Activated naive CD8-positive, alpha-beta T cell treated with anti-CD3 and anti-CD28 coated beads, Interleukin-2, amount 50 U/mL, for 24 hours (primary cell): ENCODE data around the gene BSDC1.
A peak's percentile ranks its signal among the peaks of the same experiment; 100 is the strongest.

Source experiments
- ATAC-seq: fragments of 150-1000 bp; cut with Tn5 transposase; one replicate; pipeline ENCODE4 v1.10.0; 2021
- DNase-seq: peaks from one replicate; pipeline ENCODE4 v3.0.0; 2021
- H3K27ac Mint-ChIP-seq: one replicate; pipeline ENCODE4 v1.8.0; 2021; ENCODE audit warnings: mild to moderate bottlenecking, mixed read lengths
- H3K27me3 Mint-ChIP-seq: one replicate; pipeline ENCODE4 v1.8.0; 2021; ENCODE audit warnings: mixed read lengths
- H3K36me3 Mint-ChIP-seq: one replicate; pipeline ENCODE4 v1.8.0; 2021; ENCODE audit warnings: low read depth, mixed read lengths
- H3K4me1 Mint-ChIP-seq: one replicate; pipeline ENCODE4 v1.8.0; 2021; ENCODE audit warnings: mixed read lengths
- H3K4me3 Mint-ChIP-seq: one replicate; pipeline ENCODE4 v1.8.0; 2021; ENCODE audit warnings: mild to moderate bottlenecking, moderate library complexity, mixed read lengths
- H3K9me3 Mint-ChIP-seq: one replicate; pipeline ENCODE4 v1.8.0; 2021; ENCODE audit warnings: mixed read lengths

Gene BSDC1

DNA sequence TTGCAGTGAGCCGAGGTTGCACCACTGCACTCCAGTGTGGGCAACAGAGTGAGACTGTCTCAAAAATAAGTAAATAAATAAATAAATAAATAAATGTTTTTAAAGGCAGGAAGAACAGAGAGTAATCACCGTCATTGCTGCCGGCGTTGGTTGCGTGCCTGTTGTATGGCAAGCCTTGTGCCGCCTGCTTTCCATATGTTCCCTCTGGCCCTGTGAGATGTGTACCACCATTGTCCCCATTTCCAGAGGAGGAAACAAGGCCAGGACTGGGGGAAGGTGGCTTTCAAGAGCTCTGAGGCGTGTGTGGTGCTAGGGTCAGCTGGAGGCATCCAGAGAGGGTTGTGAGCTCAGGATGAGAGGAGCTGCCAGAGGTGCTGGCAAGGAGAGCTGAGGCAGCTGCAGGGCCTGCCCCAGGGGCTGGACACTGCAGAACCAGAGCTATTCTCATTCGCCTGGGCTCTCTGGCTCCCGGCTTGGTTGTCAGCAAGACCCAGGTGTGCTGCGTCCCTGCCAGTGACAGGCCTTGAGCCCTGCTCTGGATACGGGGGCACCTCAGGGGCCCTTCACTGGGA is 53.0 kb downstream of the BSDC1 start:
- Mint-ChIP-seq H3K27me3 (no peaks in the 10 kb centered on the region), H3K36me3 (no peaks in the 10 kb centered on the region), H3K4me1 (peaks cover 49% of the 10 kb centered on the region), H3K4me3 (no peak overlapping the region), H3K27ac (no peak overlapping the region), H3K9me3 (no peaks in the 10 kb centered on the region)
- ATAC-seq (no peak), DNase-seq (no peak)

DNA sequence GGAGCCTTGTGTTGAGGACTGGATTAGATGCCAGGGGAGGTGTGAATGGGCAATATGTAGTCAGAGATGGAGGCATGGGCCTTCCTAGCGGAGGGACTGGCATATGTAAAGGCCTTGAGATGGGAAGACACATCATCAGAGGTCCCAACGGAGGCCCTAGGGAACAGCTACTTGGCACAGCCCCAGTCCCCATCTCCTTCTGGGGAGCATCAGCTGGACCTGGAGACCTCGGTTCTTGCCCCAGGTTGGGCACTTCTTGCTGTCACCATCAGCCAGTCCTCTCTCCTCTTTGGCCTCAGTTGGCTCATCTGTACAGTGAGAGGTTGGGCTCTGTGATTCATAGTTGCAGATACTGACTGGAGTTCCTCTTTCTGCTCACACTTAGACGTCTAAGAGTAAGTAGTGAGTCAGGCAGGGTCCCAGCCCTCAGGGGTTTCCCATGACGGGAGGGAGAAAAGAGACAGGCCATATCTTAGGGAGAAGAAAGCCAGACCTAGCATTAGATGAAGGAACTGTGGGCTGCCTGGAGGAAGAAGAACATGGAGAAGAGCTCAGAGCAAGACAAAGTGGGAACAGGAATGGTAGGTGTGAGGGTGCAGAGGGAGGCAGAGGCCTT is 54.8 kb downstream of the BSDC1 start:
- Mint-ChIP-seq H3K4me3 (peak overlapping the region; percentile 15), H3K27ac (peak overlapping the region; percentile 3), H3K27me3 (no peaks in the 10 kb centered on the region), H3K36me3 (no peaks in the 10 kb centered on the region), H3K4me1 (peaks cover 44% of the 10 kb centered on the region), H3K9me3 (no peaks in the 10 kb centered on the region)
- DNase-seq (peak; percentile 49), ATAC-seq (peak; percentile 77)

DNA sequence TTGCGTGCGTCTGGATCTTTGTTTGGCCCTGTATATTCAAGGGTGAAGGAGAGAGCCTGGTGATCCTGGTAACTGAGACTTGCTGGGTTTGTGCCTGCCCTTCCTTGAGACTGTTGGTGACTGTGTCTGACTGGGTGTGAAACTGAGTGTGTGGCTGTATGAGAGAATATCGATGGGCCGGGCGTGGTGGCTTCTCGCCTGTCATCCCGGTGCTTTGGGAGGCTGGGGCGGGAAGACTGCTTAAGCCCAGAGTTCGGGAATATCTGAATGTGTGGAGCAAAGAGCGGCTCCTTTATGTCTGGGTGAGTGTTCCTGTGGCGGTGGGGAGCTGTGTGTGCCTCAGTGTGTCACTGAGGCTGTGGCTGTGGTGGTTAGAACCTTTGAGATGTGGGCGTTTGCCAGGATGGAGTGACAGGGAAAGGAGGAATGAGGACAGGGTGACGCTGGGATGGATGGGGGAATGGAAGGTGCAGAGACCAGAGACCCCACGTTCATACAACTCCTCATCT is 55.5 kb downstream of the BSDC1 start:
- Mint-ChIP-seq H3K4me1 (peaks cover 51% of the 10 kb centered on the region), H3K27me3 (no peaks in the 10 kb centered on the region), H3K4me3 (no peak overlapping the region), H3K9me3 (no peaks in the 10 kb centered on the region), H3K27ac (peak overlapping the region; percentile 34), H3K36me3 (peaks cover 1% of the 10 kb centered on the region)
- DNase-seq (no peak), ATAC-seq (no peak)

DNA sequence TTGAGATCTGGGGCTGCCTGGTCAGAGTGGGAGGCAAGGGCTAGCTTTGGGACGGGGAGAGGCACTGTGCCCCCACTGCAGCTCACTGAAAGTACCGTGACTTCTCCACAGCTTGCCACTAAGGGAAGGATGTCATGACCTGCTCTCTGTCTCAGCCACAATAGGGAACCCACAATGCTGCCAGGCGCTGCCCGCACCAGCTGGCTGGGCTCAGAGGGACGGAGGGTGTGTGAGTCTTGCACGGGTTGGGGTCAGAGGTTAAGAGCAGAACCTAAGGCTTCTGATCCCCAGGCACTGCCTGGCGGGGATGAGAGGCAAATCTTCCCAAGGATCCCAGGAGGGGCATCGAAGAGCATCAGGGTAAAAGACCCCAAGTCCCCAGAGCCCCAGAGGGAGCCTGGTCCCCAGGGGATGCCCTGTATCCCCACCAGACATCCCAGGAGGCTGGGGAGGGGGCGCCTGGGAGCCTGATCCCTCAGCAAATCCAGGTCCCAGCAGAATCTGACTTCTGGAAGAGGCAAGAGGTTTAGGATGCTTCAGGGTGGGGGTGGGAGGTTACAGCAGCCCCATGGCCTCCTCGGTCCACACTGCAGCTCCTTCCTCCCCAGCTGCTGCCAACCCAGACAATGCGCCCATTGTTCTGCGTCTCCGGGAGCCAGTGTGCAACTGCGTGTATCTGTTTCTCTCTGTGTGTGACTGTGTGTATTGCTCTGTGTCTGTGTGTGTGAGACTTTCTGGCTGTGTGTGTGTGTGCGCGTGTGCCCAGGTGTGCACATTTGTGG is 56.2 kb downstream of the BSDC1 start:
- H3K9me3 Mint-ChIP-seq = no peaks in the 10 kb centered on the region
- H3K27ac Mint-ChIP-seq = peak overlapping the region; percentile 64
- no peaks in the 10 kb centered on the region for H3K27me3 Mint-ChIP-seq
- DNase-seq = peak; percentile 27
- no peak overlapping the region for H3K4me3 Mint-ChIP-seq
- H3K36me3 Mint-ChIP-seq = peaks cover 5% of the 10 kb centered on the region
- peaks cover 53% of the 10 kb centered on the region for H3K4me1 Mint-ChIP-seq
- ATAC-seq = peak; percentile 7

DNA sequence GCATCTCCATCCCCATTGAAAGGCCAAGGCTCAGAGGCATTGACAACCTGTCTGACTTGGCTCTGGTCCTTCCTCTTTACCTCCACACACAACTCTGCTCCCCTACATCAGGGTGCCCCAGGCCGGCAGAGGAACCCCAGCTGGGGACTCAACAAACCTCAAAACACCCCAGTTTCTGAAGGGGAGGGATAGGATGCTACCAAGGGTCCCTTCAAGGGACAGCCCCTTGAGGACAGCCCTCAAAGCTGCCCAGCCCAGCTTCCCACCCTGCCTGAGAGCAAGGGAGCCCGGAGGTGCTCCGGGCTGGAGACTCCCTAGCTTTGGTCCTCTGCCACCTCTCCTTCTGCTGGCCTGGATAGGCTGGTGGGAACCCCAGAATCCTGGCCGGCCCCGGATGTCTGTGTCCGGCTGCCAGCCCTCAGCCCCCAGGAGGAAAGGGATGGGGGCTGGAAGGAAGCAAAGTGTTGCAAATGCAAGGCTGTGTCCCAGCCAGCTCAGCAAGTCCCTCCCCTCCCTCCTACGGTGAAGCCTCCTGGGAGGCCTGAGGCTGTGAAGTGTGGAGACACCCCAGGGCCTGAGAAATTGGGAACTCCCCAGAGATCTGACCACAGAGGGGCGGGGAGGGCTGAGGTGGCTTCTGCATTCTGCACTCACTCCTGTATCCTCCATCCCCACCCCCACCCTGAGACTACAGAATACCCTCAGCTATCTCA is 57.1 kb downstream of the BSDC1 start:
- ATAC-seq = peak; percentile 76

DNA sequence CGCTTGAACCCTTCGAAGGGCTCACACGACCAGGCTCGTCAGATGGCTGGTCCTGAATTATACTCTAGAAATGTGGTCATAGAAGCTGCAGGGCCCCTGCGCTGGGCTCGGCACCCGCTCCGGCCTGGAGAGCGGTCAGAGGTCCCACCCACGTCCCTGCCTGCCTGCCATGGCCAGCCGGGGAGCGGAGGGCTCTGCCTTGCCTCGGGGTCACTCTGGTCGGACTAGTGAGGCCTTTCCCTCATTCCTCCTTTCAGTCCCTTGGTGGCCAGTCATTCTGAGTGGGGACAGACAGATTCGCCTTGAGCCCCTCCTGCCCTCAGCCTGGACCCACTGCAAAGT is 57.7 kb downstream of the BSDC1 start:
- Mint-ChIP-seq H3K36me3 (peaks cover 10% of the 10 kb centered on the region), H3K27ac (no peak overlapping the region), H3K4me3 (peak overlapping the region; percentile 60), H3K9me3 (no peaks in the 10 kb centered on the region), H3K27me3 (no peaks in the 10 kb centered on the region), H3K4me1 (peaks cover 50% of the 10 kb centered on the region)
- ATAC-seq = no peak
- DNase-seq = no peak

More for the DNA sequence above, 57.1 kb downstream of the BSDC1 start:
- H3K4me3 Mint-ChIP-seq = peak overlapping the region; percentile 60
- peak; percentile 77 for DNase-seq
- H3K4me1 Mint-ChIP-seq = peaks cover 50% of the 10 kb centered on the region
- peak overlapping the region; percentile 54 for H3K27ac Mint-ChIP-seq
- H3K27me3 Mint-ChIP-seq = no peaks in the 10 kb centered on the region
- H3K36me3 Mint-ChIP-seq = peaks cover 5% of the 10 kb centered on the region
- no peaks in the 10 kb centered on the region for H3K9me3 Mint-ChIP-seq

DNA sequence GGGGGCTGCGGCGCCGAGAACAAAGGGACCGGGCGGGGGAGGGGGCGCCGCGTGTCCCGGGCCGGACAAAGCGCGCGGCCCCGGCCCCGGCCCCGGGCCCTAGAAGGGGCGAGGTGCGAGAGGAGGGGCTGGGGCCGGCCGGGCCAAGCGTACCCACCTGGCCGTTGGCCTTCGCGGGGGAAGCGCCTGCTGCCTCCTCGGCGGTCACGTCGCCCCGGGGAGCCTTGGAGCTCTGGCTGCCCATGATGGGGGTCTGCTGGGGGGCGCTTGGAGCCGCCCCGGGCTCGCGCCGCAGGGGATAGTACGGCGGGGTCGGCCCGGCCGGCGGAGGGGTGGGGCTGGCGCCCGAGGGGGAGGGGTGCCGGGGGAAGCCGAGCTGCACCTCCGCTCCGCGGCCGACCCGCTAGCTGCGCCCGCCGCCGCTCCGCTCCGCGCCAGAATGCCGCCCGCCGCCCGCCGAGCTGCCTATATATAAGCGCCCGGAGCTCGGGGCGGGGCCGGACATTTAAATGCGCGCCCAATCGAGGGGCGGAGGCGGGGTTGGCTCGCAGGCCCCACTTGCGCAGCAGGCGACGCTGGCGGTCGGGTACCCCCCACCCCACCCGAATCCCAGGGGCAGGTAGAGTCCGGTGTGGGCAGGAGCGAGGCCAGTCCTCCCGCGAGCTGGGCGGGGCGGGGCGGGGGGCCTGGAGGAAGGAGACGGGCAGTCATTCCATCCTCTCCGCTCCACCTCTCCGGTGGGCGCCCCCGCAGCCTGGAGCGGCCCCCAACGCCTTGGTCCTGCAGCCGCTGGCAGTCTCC is 58.3 kb downstream of the BSDC1 start, which contains the start of gene MARCKSL1:
Gene MARCKSL1, minus strand, starts transcription at position 444 of the 801 bp plus-strand sequence. Its CDS starts 200 bp downstream, at position 244.
- ATAC-seq (peak; percentile 29), DNase-seq (peak; percentile 86)
- H3K36me3 Mint-ChIP-seq = peaks cover 14% of the 10 kb centered on the region
- H3K27me3 Mint-ChIP-seq = no peaks in the 10 kb centered on the region
- peaks cover 50% of the 10 kb centered on the region for H3K4me1 Mint-ChIP-seq
- H3K27ac Mint-ChIP-seq = peak within 1 kb of the TSS; percentile 70
- H3K4me3 Mint-ChIP-seq = peak within 1 kb of the TSS; percentile 84
- H3K9me3 Mint-ChIP-seq = no peaks in the 10 kb centered on the region

DNA sequence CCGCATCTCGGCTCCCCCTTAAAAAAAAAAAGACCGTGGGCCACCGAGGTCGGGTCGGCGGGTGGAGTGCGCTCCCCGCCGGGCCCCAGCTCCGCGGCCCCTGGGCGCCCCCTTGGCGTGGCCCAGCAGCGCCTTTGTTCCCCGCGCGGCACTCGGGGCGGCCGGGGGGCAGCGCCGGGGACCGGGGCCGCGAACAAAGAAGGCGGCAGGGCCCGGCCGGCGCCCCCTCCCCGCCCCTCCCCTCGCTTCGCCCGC is 58.8 kb downstream of the BSDC1 start:
- no peaks in the 10 kb centered on the region for H3K9me3 Mint-ChIP-seq
- no peaks in the 10 kb centered on the region for H3K27me3 Mint-ChIP-seq
- no peak for DNase-seq
- H3K27ac Mint-ChIP-seq = no peak overlapping the region
- peaks cover 50% of the 10 kb centered on the region for H3K4me1 Mint-ChIP-seq
- H3K36me3 Mint-ChIP-seq = peaks cover 14% of the 10 kb centered on the region
- ATAC-seq = no peak
- H3K4me3 Mint-ChIP-seq = peak overlapping the region; percentile 84

DNA sequence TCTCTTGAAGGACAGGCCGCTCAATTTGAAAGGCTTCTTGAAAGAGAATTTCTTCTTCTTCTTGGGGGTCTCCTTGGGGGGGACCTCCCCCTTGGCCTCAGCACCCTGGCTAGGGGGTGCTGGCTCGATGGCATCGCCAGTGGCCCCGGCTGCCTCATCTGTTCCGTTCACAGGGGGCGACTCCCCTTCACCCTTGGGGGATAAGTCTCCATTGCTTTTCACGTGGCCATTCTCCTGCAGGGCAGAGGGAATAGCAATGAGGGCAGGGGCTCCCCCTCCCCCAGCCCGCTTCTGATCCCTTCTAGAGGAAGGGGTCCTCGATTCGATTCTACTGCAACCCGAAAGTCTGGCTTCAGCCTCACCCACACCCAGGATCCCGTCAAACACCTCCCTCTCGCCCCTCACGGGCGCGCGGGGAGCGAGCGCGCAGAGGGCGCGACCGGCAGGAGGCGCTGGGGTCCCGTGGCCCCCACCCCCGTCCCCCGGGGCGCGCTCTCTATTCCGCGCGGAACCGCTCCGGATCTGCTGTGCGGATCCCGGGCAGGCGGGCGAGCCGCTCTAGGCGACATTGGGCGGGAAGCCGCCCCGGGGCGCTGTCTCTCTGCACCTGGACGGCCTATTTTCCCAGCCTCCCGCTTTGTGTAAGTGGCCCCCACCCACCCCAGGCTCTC is 59.2 kb downstream of the BSDC1 start:
- peak; percentile 65 for DNase-seq
- H3K36me3 Mint-ChIP-seq = peaks cover 14% of the 10 kb centered on the region
- H3K4me3 Mint-ChIP-seq = peak overlapping the region; percentile 84
- H3K9me3 Mint-ChIP-seq = no peaks in the 10 kb centered on the region
- peaks cover 51% of the 10 kb centered on the region for H3K4me1 Mint-ChIP-seq
- peak overlapping the region; percentile 70 for H3K27ac Mint-ChIP-seq
- no peaks in the 10 kb centered on the region for H3K27me3 Mint-ChIP-seq
- ATAC-seq = peak; percentile 21

DNA sequence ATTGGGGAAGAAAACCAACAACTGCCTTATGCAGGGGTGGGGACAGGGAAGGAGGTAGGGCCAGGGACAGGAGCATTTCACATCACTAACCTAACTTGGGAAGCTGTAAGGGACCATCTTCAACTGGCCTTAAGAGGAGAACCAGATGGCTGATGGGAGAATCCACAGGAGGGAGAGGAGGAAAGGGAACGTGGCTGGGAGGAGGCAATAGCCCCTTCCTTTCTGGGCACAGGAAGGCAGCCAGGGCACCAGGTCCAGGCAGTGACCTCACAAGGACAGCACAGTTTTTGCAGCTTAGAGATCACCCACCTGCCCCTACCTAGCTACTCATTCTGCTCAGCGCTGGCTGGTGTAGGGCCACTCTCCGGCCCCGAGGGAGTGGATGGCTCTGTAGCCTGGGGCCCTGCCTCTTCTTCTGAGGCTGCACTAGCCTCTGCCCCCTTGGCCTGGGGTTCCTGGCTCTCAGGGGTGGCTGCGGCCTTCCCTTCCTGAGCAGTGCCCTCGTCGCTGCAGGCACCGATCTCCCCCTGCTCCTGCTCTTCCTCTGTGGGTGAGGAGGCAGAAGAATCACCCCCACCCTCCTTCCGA is 59.9 kb downstream of the BSDC1 start:
- no peak for ATAC-seq
- Mint-ChIP-seq H3K27ac (peak overlapping the region; percentile 70), H3K36me3 (peaks cover 17% of the 10 kb centered on the region), H3K9me3 (no peaks in the 10 kb centered on the region), H3K4me3 (peak overlapping the region; percentile 84), H3K4me1 (peaks cover 49% of the 10 kb centered on the region), H3K27me3 (no peaks in the 10 kb centered on the region)
- DNase-seq = no peak

DNA sequence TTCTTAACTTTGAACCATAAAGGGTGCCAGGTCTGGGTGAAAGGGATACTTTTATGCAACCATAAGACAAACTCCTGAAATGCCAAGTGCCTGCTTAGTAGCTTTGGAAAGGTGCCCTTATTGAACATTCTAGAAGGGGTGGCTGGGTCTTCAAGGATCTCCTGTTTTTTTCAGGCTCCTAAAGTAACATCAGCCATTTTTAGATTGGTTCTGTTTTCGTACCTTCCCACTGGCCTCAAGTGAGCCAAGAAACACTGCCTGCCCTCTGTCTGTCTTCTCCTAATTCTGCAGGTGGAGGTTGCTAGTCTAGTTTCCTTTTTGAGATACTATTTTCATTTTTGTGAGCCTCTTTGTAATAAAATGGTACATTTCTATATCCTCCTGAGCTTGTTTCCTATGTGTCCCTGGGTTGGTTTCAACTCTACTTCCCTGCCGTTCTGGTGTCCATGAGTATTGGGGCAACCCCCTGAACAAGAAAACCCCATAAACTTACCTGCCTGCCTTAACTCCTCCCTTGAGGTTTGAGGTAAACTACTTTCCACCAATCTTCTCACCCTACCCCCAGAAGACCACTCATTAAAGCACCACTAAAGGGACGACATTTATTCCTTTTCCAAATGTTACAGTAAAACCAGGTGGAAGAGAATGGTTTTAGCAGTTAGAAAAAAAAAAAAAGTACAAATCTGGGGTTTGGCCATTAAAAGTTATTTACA is 60.8 kb downstream of the BSDC1 start:
- Mint-ChIP-seq H3K27me3 (no peaks in the 10 kb centered on the region), H3K36me3 (peaks cover 26% of the 10 kb centered on the region), H3K4me1 (peaks cover 40% of the 10 kb centered on the region), H3K9me3 (no peaks in the 10 kb centered on the region), H3K27ac (no peak overlapping the region), H3K4me3 (no peak overlapping the region)
- DNase-seq (no peak), ATAC-seq (no peak)

DNA sequence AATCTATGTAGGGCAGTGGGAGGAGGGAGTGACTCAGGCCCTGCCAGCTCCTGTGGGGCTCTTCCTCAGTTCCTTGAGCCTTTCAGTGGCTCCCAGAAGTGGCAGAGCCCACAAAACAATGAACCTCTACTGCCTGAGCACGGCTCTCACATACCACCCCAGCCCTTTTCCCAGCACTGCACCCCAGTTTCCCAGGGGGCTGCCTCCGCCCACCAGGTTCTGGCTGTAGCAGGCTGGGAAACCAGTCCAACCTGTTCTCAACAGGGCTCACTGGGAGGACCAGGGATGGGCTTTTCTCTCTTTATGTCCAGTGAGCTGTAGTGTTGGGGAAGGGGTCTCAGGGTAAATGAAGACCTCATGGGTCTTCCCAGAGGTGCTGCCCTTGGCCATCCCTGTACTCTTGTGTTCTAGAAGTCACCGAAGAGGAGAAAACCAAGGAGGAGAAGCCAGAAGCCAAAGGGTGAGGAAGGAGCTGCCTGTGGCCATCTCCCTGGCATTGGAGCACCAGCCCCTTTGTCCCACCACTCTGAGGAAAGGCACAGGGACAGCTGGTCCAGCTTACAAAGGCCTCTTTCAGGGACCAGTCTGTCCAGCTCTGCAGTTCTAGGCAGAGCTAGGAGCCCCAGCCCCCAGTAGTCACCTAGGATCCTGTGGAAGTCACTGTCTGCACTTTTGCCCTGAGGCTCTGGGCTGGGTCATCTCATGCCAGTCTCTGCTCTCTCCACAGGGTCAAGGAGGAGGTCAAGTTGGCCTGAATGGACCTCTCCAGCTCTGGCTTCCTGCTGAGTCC is 61.8 kb downstream of the BSDC1 start:
- Mint-ChIP-seq H3K27ac (no peak overlapping the region), H3K9me3 (no peaks in the 10 kb centered on the region), H3K27me3 (no peaks in the 10 kb centered on the region), H3K4me3 (no peak overlapping the region), H3K36me3 (peaks cover 32% of the 10 kb centered on the region), H3K4me1 (peaks cover 32% of the 10 kb centered on the region)
- DNase-seq (no peak), ATAC-seq (no peak)
